ENCODE data around the gene GLRX.

Gene GLRX

DNA sequence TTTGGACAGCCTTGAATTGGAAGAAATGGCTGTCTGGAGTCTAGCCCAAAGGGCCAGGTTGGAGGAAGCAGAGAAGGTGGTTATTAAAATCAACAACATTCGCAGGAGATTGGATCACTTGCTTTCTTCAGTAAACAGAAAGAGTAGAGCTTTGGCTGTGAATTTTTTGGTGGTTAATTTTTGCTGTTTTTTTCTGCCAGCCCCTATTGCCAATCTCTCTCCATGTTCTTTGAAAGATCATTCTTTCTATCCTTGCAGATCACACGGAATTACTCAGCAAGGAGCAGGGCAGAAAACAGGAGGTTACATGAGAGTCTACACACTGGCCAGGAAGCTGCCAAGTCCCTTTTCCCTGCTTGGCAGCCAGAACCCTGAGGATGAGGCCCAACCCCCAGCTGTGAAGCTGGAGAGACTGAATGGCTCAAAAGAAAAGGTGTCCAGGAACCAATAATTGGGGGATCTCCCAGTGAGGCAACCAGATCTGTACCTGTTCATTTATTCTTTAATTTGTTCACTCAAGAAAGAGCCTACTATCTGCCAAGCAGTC, 13.0 kb downstream of the GLRX start:
- Histone ChIP-seq H3K36me3 (ENCODE audit: control insufficient read depth in 4 of 4, insufficient read depth in 4 of 4, low read length in 3 of 4) (peaks cover 5 to 13% (median 10%) of the 10 kb centered on the region in 4 experiments), H3K27ac (ENCODE audit: insufficient read depth in 1 of 2, low read depth in 1 of 2, low read length in 2 of 2, poor library complexity in 1 of 2, severe bottlenecking in 2 of 2) (peak overlapping the region in 1 of 2 experiments; percentile 57), H3K27me3 (replicated peaks in 2 of 5; ENCODE audit: control insufficient read depth in 4 of 5, insufficient read depth in 5 of 5, low read length in 4 of 5) (no peaks in the 10 kb centered on the region), H3K4me1 (ENCODE audit: control extremely low read depth in 1 of 4, control insufficient read depth in 4 of 4, insufficient read depth in 4 of 4, low read length in 3 of 4) (peaks cover 24 to 46% (median 37%) of the 10 kb centered on the region in 4 experiments), H3K4me3 (ENCODE audit: control insufficient read depth in 1 of 7, extremely low read depth in 1 of 7, insufficient read depth in 4 of 7, low read depth in 2 of 7, low read length in 6 of 7) (peak overlapping the region in 3 of 7 experiments; percentile 23 to 55 (median 26)), H3K9me3 (ENCODE audit: control extremely low read depth in 1 of 5, control insufficient read depth in 4 of 5, insufficient read depth in 2 of 5, low read depth in 1 of 5, low read length in 4 of 5) (peaks cover 0 to 4% (median 0%) of the 10 kb centered on the region in 5 experiments)
- CTCF ChIA-PET: interaction anchor here (0.7 to 6.2 kb wide), 6 partner anchors 12 to 172 kb away, joined by 3 to 53 read pairs (median 5); partner anchors contain the start of gene GLRX
- 89% methylated on average over 1 of the region's 2 CpGs for WGBS (ENCODE audit: insufficient coverage)
- no peak for DNase-seq
- POLR2A ChIA-PET: interaction anchor here (1.0 kb wide), 1 partner anchor 9 kb away, joined by 3 read pairs; no protein-coding TSS in a partner anchor

DNA sequence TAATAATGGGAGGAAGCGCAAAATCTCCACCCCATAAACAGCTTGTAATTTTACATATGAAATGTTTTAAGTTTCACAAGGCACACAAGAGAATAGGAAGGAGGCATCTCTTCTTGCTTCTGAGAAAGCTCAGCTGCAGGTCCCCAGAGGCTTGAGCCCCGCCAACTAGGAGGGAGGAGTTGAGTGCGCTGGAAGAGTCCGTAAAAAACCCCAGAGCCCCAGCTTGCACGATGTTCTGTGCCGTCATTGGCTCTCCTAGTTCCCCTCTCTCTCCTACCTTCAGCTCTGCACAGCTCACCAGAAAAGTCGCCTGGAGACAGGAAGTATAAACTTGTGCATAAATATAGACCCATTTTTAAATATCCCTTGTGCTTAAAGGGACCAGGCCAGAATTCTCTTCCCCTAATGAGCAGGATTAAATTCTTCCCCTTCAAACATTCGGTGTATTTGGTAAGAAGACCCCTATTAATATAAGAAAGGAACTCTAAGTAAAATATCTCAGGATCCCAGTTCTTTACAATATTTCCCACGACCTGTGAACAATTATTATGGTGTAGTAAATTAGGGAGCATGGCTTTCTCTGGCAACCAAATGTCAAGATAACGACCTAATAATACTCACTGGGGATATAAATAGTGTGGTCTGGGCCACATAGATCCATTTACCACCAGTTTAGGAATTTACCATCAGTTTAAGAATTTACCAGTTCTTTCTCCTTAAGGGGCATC, 13.7 kb downstream of the GLRX start:
- peak overlapping the region; percentile 7 to 57 for H3K27ac ChIP-seq (ENCODE audit: insufficient read depth in 1 of 2, low read depth in 1 of 2, low read length in 2 of 2, poor library complexity in 1 of 2, severe bottlenecking in 2 of 2)
- H3K27me3 ChIP-seq (replicated peaks in 2 of 5; ENCODE audit: control insufficient read depth in 4 of 5, insufficient read depth in 5 of 5, low read length in 4 of 5): no peaks in the 10 kb centered on the region
- H3K4me1 ChIP-seq (ENCODE audit: control extremely low read depth in 1 of 4, control insufficient read depth in 4 of 4, insufficient read depth in 4 of 4, low read length in 3 of 4): peaks cover 24 to 46% (median 36%) of the 10 kb centered on the region in 4 experiments
- H3K4me3 ChIP-seq (ENCODE audit: control insufficient read depth in 1 of 7, extremely low read depth in 1 of 7, insufficient read depth in 4 of 7, low read depth in 2 of 7, low read length in 6 of 7): peak overlapping the region in 5 of 7 experiments; percentile 11 to 55 (median 26)
- peaks cover 0 to 4% (median 0%) of the 10 kb centered on the region in 5 experiments for H3K9me3 ChIP-seq (ENCODE audit: control extremely low read depth in 1 of 5, control insufficient read depth in 4 of 5, insufficient read depth in 2 of 5, low read depth in 1 of 5, low read length in 4 of 5)
- H3K36me3 ChIP-seq (ENCODE audit: control insufficient read depth in 4 of 4, insufficient read depth in 4 of 4, low read length in 3 of 4): peaks cover 5 to 8% (median 7%) of the 10 kb centered on the region in 4 experiments
- CTCF ChIA-PET: interaction anchor here (0.7 to 6.2 kb wide), 11 partner anchors 12 to 41 kb away, joined by 3 to 53 read pairs (median 5); partner anchors contain the start of gene GLRX
- peak; percentile 86 to 97 (median 96) for DNase-seq
- POLR2A ChIA-PET: interaction anchor here (1.0 kb wide), 1 partner anchor 10 kb away, joined by 3 read pairs; no protein-coding TSS in a partner anchor
- WGBS (ENCODE audit: insufficient coverage): 0% methylated on average over 6 of the region's 10 CpGs

DNA sequence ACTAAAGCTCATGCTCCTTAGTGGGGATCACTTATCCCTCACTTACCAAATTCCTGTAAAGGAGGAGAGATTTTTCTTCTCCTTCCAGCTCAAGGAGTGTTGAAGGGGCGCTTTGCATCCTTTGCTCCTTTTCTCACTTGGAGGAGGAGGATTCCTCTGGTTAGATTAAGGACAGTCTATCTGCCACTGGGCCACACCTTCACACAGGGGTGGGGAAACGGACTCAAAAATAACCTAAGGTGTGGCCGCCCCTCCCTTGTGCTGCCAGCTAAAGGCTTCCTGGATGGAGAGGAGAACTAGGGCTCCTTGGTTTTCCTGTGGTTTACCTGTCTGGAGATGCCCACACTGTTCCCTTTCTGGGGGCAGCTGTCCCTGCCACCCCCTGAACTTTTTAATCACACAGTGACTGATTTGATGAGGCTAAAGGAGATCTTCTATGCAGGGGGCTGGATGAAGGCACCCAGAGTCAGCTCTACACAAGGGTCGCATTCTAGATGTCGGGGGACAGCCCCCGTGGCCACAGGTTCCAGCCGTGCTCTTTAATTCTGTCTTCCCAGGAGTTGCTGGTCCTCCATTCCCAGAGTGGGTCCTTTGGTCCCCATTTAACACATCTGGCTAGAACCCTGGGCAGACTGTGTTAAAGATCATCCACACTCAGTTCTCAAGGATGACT, 14.4 kb downstream of the GLRX start:
- H3K36me3 ChIP-seq (ENCODE audit: control insufficient read depth in 4 of 4, insufficient read depth in 4 of 4, low read length in 3 of 4): peaks cover under 1 to 8% (median 3%) of the 10 kb centered on the region in 4 experiments
- H3K4me3 ChIP-seq (ENCODE audit: control insufficient read depth in 1 of 7, extremely low read depth in 1 of 7, insufficient read depth in 4 of 7, low read depth in 2 of 7, low read length in 6 of 7): peak overlapping the region in 5 of 7 experiments; percentile 11 to 53 (median 23)
- POLR2A ChIA-PET: interaction anchor here (0.8 to 1.0 kb wide), 2 partner anchors 10 to 15 kb away, joined by 3 to 6 read pairs; no protein-coding TSS in a partner anchor
- peaks cover 0 to 4% (median 0%) of the 10 kb centered on the region in 5 experiments for H3K9me3 ChIP-seq (ENCODE audit: control extremely low read depth in 1 of 5, control insufficient read depth in 4 of 5, insufficient read depth in 2 of 5, low read depth in 1 of 5, low read length in 4 of 5)
- H3K4me1 ChIP-seq (ENCODE audit: control extremely low read depth in 1 of 4, control insufficient read depth in 4 of 4, insufficient read depth in 4 of 4, low read length in 3 of 4): peaks cover 24 to 46% (median 36%) of the 10 kb centered on the region in 4 experiments
- DNase-seq: no peak
- H3K27ac ChIP-seq (ENCODE audit: insufficient read depth in 1 of 2, low read depth in 1 of 2, low read length in 2 of 2, poor library complexity in 1 of 2, severe bottlenecking in 2 of 2): peak overlapping the region in 1 of 2 experiments; percentile 7
- WGBS (ENCODE audit: insufficient coverage): 70% methylated on average over 4 of the region's 7 CpGs
- CTCF ChIA-PET: interaction anchor here (0.7 to 6.2 kb wide), 10 partner anchors 12 to 42 kb away, joined by 3 to 53 read pairs (median 5); partner anchors contain the start of gene GLRX
- H3K27me3 ChIP-seq (replicated peaks in 2 of 5; ENCODE audit: control insufficient read depth in 4 of 5, insufficient read depth in 5 of 5, low read length in 4 of 5): no peaks in the 10 kb centered on the region

DNA sequence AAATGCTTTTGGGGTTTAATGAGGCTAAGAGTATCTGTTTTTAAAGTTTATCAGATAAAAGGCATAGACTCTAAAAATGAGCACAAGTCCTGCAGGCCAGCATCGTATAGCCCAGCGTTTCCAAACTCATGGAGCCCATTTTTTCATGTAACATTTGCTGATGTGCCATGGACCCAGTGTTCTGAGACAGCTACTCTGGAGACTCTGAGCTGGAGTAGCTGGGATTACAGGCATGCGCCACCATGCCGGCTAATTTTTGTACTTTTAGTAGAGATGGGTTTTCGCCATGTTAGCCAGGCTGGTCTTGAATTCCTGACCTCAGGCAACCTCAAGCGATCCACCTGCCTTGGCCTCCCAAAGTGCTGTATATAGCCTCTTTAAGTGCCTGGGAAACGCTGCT, 15.8 kb downstream of the GLRX start:
- ChIA-PET POLR2A (no interaction called here), CTCF (interaction anchor here (0.6 to 6.2 kb wide), 6 partner anchors 10 to 40 kb away, joined by 4 to 53 read pairs (median 6); partner anchors contain the start of gene GLRX)
- Histone ChIP-seq H3K36me3 (ENCODE audit: control insufficient read depth in 4 of 4, insufficient read depth in 4 of 4, low read length in 3 of 4) (peaks cover 0 to 3% (median 0%) of the 10 kb centered on the region in 4 experiments), H3K4me1 (ENCODE audit: control extremely low read depth in 1 of 4, control insufficient read depth in 4 of 4, insufficient read depth in 4 of 4, low read length in 3 of 4) (peaks cover 19 to 36% (median 34%) of the 10 kb centered on the region in 4 experiments), H3K27ac (ENCODE audit: insufficient read depth in 1 of 2, low read depth in 1 of 2, low read length in 2 of 2, poor library complexity in 1 of 2, severe bottlenecking in 2 of 2) (no peak overlapping the region), H3K9me3 (ENCODE audit: control extremely low read depth in 1 of 5, control insufficient read depth in 4 of 5, insufficient read depth in 2 of 5, low read depth in 1 of 5, low read length in 4 of 5) (peaks cover 0 to 4% (median 0%) of the 10 kb centered on the region in 5 experiments), H3K4me3 (ENCODE audit: control insufficient read depth in 1 of 7, extremely low read depth in 1 of 7, insufficient read depth in 4 of 7, low read depth in 2 of 7, low read length in 6 of 7) (no peak overlapping the region), H3K27me3 (replicated peaks in 2 of 5; ENCODE audit: control insufficient read depth in 4 of 5, insufficient read depth in 5 of 5, low read length in 4 of 5) (no peaks in the 10 kb centered on the region)
- 98% methylated on average over 7 of the region's 7 CpGs for WGBS (ENCODE audit: insufficient coverage)
- no peak for DNase-seq

DNA sequence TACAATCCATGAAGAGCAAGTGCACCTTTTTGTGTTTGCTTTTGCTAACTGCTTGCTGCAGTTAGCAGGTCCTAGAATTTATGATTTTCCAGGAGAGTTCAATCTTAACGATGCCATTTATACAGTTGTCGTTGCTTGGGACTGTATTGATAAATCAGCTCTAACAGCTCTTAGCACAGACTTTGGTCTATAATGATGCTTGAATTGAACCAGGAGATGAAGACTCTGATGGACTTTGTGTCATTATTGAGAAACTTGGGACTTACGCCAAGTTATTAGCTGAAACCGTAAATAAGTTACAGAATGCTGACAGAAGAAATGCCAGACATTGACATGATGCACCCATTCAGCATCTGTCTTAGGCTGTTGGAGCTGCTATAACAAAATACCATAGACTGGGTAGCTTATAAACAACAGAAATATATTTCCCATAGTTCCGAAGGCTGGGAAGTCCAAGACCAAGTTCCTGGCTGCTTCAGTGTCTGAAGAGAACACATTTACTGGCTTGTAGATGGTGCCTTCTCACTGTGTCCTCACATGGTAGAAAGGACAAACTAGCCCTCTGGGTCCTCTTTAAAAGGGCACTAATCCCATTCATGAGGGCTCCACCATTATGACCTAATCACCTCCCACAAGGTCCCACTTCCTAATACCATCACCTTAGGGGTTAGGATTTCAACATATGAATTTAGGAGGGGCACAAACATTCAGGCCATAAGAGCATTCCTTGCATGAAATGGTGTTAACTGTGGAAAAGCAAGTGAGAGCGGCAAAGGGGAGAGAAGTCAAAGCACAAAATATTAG, 17.6 kb downstream of the GLRX start:
- no peak overlapping the region for H3K27ac ChIP-seq (ENCODE audit: insufficient read depth in 1 of 2, low read depth in 1 of 2, low read length in 2 of 2, poor library complexity in 1 of 2, severe bottlenecking in 2 of 2)
- H3K4me1 ChIP-seq (ENCODE audit: control extremely low read depth in 1 of 4, control insufficient read depth in 4 of 4, insufficient read depth in 4 of 4, low read length in 3 of 4): peaks cover 14 to 30% (median 21%) of the 10 kb centered on the region in 4 experiments
- POLR2A ChIA-PET: no interaction called here
- no peaks in the 10 kb centered on the region for H3K27me3 ChIP-seq (replicated peaks in 2 of 5; ENCODE audit: control insufficient read depth in 4 of 5, insufficient read depth in 5 of 5, low read length in 4 of 5)
- H3K9me3 ChIP-seq (ENCODE audit: control extremely low read depth in 1 of 5, control insufficient read depth in 4 of 5, insufficient read depth in 2 of 5, low read depth in 1 of 5, low read length in 4 of 5): peaks cover 0 to 4% (median 0%) of the 10 kb centered on the region in 5 experiments
- WGBS (ENCODE audit: insufficient coverage): 86% methylated on average over 6 of the region's 6 CpGs
- no peak overlapping the region for H3K4me3 ChIP-seq (ENCODE audit: control insufficient read depth in 1 of 7, extremely low read depth in 1 of 7, insufficient read depth in 4 of 7, low read depth in 2 of 7, low read length in 6 of 7)
- H3K36me3 ChIP-seq (ENCODE audit: control insufficient read depth in 4 of 4, insufficient read depth in 4 of 4, low read length in 3 of 4): no peaks in the 10 kb centered on the region
- CTCF ChIA-PET: interaction anchor here (0.9 to 6.2 kb wide), 4 partner anchors 17 to 24 kb away, joined by 3 to 53 read pairs (median 7); partner anchors contain the start of gene GLRX
- DNase-seq: no peak
